NCI-H1436 treated with DMSO at 0.1 percent for 48 hours (cell line): ENCODE data around the gene IL6ST.
"Not testable (repeated sequence)": the region's sequence is repeated elsewhere in the genome, so short reads cannot be mapped to it uniquely, and the experiment has no call there.

ENCODE experiments used
- DNase-seq: peaks from one replicate; lab custom pipeline; 2025; lab: John Stamatoyannopoulos, UW

Gene IL6ST

DNA sequence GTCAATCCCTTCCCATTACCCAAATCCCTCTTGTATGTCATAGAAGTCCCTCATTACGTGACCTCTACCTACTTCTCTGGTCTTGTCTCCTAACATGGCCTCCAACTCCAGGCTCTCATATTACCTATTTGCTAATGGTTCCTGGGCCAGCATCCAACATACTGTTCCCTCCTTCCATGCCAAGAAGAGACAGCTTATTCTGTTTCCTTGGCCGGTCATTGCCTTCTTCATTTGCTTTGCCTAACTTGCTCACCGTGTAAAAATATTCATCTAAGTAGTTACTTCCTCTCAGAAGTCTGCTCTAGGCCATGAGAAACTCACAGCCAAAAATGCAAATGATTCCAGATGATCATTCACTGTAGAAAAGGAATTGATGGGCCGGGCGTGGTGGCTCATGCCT, 8.9 kb upstream of the IL6ST start:
- no peak for DNase-seq

DNA sequence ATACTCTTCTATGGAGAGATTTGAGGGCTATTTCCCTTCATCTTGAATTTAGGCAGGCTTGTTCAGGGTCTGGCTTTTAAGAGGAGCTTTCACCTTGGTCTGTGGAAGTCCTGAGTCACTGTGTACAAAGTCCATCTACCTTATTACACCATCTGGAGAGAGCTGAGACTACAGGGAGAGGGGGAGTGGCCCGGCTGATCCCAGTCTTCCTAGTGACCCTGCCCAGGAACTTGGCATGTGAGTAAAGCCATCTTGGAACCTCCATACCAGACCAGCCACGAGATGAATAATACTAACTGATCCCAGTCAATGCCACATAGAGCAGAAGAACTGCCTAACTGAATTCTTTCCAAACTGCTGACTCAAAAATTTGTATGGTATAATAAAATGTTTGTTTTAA, 8.4 kb upstream of the IL6ST start:
- DNase-seq: no peak

DNA sequence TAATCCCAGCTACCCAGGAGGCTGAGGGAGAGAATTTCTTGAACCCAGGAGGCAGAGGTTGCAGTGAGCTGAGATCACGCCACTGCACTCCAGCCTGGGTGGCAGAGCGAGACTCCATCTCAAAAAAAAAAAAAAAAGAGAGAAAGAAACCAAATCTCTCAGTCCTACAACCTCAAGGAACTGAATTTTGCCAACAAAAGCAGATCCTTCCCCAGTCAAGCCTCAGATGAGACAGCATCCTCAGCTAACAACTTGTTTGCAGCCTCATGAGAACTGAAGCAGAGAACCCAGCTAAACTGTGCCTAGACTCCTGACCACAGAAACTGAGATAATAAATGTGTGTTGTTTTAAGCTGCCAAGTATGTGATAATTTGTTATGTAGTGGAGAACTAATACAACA, 7.5 kb upstream of the IL6ST start:
- no peak for DNase-seq

DNA sequence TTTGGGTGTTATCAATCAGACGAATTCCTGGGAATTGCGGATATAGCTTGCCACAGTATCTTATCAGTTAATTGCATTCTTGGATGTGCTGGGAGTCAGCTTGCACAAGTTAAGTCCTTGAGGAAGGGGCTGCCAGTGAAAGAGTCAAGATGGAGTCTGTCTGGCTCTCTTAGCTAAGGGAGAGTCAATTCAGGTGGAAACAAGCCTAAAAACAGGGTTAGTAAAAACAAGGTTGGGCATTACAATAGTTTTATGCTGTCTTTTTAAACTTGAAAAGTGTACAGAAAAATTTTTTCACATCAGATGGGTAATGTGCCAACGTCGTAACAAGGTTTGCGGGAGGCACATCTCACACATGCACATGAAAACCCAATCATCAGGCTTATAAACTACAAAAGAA, 5.5 kb upstream of the IL6ST start:
- DNase-seq: not testable (repeated sequence)

DNA sequence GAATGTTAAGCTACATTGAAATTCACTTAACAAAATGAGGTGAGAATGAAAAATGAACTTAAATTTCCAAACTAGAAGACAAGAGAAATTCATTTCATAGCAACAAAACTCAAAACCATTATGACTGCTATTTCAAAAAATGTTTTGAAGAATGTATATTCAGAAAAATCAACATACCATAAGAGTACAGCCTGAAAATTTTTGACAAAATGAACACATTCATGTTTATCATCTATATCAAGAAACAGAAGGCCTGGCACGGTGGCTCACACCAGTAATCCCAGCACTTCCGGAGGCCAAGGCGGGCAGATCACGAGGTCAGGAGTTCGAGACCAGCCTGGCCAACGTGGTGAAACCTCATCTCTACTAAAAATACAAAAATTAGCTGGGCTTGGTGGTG, 4.2 kb upstream of the IL6ST start:
- DNase-seq: no peak

DNA sequence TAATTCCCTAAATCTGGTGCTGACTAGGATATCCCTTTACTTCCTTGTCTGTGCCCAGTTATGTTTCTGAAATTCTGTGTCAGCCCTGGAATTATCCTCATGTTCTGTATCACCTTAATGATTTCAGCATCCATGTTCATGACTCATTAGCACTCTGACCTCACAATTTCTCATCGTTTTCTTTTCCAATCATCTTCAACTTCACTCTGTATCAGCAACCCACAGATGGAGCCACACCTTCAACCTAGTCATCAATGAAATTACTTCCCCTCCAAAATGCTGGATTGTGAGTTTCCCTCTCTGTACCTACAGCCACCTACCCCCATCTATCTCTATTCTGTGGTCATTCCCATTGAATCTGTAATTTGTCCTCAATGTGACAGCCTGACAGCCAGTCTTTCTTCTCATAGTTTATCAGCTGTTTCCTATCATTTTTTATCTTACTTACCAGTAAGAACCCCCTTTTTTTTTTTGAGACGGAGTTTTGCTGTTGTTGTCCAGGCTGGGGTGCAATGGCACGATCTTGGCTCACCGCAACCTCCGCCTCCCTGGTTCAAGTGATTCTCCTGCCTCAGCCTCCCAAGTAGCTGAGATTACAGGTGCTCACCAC, 3.1 kb upstream of the IL6ST start:
- no peak for DNase-seq

DNA sequence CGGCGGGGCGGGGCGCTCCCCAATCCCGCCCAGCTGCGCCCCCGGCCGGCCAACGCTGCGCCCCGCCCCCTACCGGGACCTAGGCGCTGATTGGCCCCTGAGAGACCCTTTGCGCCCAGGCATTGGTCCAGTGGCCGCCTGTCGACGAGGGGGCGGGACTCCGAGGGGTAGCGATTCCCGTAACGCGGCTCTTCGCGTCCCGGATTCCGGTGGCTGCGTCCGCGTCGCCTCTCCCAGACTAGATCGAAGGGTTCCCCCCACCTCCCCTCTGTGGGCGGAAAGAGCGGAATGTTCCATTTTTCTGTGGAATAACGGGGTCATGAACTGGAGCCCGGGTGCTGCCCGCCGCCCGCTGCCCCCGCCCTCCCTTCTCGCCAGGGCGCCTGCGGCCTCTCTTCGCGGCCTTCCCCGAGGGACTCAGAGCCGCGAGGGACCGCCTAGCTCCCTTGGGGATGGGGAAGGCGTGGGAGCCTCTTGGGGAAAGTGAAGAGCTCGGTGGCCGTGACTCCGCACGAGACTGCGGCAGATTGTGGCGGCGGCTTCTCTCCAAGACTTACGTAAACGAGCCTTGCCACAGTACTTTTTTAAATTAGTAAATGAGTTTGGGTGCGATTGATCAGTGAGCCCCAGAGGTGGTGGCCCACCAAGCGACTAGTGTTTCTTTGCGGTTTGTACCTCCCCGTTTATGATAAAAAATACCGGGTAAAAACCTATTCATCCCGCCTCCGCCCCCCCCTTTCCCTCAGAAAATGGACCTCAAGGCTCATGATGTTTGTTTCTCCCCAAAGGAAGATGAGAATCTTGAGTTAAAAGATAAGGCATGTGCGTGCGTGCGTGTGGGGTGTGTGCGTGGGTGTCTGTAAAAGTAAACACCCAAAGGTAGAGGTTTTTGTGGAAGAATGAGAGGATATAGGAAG, 493 bp upstream of the IL6ST start:
- peak; percentile 87 for DNase-seq

DNA sequence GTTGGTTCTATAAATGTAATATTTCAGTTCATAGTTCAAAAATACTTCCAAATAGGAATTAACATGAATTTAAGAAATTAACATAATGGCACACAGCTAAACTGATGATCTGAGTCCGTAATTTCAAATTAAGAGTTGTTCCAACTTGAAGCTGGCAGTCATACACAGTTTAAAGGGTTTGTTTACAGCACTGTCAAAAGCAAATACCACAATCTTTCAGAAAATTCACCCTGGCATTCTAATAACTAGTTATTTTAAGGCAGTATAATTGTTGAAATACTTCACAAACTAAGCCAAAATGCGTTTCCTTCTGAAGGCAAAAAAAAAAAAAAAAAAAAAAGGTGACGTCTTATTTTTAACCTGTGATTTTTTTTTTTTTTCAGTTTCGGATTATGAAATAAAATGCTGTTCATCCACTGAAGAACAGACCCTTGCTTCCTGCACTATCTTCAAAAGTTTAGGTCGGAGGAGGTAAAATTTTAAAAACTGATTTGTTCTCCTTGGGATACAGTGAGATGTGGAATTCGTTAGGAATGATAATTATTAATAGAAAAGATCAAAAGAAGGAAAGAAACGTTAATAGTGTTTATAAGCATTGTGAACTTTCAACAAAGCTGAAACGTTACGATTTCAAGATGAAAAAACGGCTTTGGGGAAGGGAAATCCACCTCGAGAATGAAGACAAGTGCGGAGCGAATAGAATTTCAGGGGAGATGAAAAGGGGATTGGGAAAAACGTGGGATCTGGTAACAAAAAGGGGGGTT, 850 bp downstream of the IL6ST start:
- DNase-seq: no peak

DNA sequence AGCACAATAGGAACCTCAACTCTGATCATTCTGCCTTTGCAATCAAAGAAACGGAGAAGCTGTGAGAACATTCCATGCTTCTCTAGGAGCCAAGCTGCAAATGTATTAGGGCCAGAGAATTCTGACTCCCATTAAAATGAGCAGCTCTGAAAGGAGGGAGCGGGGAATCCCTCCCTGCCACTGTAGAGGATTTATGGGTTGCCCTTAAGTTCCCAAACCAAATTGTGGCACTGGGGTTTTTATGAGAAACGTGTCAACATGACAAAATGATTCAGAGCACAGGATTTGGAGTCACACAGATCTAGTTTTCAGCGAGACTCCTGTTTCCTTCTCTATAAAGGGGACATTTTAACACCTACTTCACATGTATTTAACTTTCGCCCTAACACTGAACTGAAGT, 1.8 kb downstream of the IL6ST start:
- DNase-seq: no peak

DNA sequence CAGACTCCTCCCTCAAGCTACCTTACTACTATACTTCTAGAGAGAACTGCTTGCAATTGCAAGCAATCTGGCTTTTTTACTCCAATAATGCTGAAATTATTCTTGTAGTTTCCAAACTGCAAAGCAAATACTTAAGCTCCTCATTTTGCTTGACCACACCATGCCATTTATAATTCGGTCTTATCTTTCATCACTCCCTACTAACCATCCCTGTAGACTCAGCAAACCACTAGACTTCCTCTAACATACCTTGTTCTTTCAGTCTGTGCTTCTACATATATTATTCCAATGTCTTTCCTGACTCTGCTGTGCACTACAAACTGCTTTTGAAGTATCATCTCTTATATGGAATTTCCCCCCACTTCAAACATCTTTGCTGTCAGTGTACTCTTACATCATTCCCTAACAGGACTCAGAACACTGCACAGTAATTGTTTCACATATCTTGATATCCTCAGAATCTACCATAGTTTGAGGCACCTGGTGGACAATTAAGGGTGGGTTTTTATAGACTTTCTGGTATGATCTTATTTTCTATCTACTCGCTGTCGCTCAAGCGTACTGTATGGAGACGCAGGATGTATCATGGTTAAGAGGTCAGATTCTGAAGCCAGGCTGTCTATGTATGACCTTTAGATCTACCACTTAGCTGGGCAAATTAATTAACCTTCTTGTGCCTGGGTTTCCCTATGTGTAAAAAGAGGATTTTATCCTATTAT, 2.8 kb downstream of the IL6ST start:
- no peak for DNase-seq

DNA sequence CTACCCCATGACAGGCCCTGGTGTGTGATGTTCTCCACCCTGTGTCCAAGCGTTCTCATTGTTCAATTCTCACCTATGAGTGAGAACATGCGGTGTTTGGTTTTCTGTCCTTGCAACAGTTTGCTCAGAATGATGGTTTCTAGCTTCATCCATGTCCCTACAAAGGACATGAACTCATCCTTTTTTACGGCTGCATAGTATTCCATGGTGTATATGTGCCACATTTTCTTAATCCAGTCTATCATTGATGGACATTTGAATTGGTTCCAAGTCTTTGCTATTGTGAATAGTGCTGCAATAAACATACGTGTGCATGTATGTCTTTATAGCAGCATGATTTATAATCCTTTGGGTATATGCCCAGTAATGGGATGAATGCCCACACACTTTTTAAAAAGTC, 3.9 kb downstream of the IL6ST start:
- not testable (repeated sequence) for DNase-seq

DNA sequence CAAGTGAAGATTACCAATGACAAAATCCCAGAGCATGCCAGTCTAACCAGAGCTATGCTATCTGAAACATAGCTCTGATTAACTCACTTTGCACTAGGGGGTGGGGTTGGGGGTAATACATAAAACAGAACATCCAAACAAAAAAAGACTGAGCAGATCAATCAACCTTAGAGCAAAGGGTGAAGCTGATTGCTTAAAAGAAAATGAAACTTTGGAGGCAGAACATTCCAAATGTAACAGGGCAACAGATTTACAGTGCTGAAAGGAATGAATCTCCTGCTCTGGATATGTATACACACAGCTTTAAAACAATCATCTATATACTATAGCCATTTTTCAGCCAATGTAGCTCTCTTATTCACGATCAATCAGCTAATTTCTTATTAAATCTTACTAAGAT, 4.9 kb downstream of the IL6ST start:
- no peak for DNase-seq

DNA sequence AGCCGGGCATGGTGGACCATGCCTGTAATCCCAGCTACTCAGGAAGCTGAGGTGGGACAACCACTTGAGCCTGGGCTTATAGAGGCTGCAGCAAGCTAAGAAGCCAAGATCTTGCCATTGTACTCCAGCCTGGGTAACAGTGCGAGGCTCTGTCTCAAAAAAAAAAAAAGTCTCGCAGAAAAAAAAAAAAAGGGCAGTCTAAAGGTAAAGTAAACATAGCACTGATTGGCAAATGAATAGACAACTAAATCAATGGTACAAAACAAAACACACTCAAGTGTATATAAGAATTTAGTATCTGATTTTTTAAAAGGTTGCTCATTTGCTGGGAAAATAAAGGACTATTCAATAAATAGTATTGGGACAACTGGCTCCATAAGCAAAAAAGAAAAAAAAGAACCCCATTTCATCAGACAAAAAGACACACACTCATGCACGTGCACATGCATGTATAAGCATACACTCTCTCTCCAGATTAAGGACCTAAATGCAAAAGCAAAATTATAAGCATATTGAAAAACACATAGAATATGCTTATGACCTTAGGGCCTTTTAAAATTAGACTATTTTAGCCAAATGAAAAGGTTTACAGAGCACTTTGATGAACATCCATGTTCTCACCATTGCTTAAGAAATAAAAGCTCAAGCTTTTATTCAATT, 5.7 kb downstream of the IL6ST start:
- no peak for DNase-seq

DNA sequence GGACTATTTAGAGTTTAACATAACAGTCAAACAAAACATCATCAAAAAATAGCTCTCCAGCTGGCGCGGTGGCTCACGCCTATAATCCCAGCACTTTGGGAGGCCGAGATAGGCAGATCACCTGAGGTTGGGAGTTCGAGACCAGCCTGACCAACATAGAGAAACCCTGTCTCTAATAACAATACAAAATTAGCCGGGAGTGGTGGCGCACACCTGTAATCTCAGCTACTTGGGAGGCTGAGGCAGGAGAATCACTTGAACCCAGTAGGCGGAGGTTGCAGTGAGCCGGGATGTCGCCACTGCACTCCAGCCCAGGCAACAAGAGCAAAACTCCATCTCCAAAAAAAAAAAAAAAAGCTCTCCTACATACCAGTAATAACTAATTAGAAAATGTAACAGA, 6.3 kb downstream of the IL6ST start:
- DNase-seq: not testable (repeated sequence)

DNA sequence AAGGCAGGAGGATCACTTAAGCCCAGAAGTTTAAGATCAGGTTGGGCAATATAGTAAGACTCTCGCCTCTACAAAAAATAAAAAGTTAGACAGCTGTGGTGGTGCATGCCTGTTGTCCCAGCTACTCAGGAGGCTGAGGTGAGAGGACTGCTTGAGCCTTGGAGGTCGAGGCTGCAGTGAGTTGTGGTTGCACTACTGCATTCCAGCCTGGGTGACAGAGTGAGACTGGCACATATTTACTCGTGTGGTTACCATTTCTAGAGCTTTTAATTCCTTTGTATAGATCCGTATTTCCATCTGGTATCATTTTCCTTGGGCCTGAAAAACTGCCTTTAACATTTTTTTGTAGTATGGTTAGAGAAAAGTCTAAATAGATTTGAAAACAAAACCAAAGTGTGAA, 7.8 kb downstream of the IL6ST start:
- no peak for DNase-seq

DNA sequence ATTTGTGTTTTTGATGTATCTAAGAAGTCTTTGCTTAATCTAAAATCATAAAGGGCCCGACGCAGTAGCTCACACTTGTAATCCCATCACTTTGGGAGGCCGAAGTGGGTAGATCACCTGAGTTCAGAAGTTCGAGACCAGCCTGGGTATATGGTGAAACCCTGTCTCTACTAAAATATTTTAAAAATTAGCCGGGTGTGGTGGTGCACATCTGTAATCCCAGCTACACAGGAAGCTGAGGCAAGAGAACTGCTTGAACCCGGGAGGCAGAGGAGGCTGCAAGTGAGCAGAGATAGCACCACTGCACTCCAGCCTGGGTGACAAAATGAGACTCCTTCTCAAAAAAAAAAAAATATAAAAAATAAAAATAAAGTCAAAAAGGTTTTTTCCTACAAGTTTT, 9.6 kb downstream of the IL6ST start:
- no peak for DNase-seq

DNA sequence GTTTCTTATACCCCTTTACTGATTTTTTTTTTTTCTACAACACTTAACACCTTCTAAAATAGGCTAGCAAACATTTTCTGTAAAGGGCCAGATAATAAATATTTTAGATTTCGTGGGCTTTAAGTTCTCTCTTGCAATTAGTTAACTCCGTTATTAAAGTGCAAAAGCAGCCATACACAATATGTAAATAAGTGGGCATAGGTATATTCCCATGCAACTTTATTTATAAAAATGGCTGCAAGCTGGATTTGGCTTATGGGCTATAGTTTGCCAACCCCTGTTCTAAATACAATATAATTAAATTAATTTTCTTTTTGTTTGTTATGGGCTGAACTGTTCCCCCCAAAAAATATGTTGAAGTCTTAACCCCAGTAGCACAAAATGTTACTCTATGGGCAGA, 10.8 kb downstream of the IL6ST start:
- no peak for DNase-seq

DNA sequence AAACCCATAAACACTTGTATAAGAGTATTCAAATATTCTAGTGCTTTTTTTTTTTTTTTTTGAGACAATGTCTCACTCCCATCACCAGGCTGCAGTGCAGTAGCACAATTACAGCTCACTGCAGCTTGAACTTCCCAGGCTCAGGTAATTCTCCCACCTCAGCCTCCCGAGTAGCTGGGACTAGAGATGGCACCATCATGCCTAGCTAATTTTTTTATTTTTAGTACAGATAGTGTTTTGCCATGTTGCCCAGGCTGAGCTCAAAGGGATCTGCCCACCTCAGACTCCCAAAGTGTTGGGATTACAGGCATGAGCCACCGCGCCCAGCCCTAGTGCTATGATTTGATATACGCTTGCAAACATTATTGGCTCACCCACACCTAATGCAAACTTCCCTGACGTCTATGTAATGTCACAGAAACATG, 11.8 kb downstream of the IL6ST start:
- no peak for DNase-seq

DNA sequence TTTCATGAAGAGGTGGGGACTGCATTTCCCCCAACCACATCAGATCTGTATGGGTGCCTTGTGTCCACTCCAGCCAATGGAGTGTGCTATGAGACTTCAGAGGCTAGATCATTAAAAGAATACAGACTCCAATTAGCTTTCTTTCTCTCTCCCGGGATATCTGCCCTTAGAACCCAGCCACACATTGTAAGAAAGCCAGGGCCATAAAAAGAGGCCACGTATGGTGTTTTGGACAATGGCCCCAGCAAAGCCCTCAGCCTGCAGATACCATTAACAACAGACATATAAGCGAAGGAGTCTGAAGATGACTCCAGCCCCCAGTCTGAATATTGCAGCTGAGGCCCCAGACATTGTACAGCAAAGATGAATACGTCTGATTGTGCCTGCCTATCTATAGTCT, 21.5 kb downstream of the IL6ST start:
- no peak for DNase-seq

DNA sequence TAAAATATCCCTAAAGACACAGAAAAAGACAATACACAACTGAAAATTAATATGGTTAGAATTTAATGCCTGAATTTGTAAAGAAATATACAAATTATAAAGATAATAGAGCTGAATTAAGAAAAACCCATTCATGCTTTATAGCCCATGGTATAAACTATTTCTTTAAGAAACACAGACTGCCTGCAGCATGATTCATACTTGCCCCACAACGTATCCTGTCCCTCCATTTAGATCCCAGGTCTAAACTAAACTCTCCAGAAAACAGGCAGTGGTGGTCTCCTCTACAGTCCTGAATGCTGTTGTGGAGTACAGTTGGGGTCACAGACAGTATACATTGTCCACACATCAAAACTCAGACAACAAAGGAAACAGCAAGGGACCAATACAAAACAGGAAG, 24.8 kb downstream of the IL6ST start:
- DNase-seq: no peak

DNA sequence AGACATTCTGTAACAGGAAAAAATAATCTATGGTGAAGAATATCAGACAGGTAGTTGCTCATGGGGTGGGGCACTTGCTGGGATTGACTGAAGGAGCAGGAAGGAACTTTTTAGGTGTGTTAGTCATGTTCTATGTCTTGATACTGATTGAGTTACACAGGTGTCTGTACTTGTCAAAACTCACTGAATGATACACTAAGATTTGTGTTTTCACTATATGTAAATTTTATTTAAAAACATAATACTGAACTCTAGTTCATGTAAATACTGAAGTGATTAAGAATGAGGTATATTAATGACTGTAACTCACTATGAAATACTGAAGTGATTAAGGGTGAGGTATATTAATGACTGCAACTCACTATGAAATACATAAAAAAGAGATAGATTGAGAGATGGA, 28.5 kb downstream of the IL6ST start:
- no peak for DNase-seq

DNA sequence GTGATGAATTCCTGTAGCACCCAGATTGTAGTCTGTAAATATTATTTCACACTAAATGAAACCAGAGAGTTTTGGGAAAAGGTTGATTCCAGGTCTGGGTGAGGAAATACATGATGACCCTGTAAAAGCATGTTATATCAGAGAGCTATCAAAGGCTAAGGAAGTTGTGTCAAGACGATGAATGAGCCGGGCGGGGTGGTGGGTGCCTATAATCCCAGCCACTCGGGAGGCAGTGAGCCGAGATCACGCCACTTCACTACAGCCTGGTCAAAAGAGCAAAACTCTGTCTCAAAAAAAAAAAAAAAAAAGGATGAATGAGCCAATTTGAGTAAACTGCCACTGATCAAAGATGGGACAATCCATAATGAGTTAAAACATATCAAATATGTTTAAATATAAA, 29.2 kb downstream of the IL6ST start:
- no peak for DNase-seq
